Osteoblast (primary cell): Measurements from ENCODE around the gene TRRAP. TPM values are rescaled to one million over a fixed set of nuclear protein-coding genes. Genes with fewer than 3 reads are reported as not detected.

Experiments
- DNase-seq: peaks from one replicate; pipeline ENCODE4 v3.0.0; 2011; ENCODE audit warnings: low spot score, mixed read lengths; ENCODE audit not compliant: insufficient read length; ENCODE audit errors: missing footprints
- H2AFZ ChIP-seq: 2 replicates; pipeline ENCODE4 v1.6.0; 2011; ENCODE audit warnings: mild to moderate bottlenecking, low read length
- H3K27ac ChIP-seq: 2 replicates; pipeline ENCODE4 v1.5.1; 2011; ENCODE audit warnings: mild to moderate bottlenecking, low read depth, low read length, moderate library complexity
- H3K27me3 ChIP-seq: 2 replicates; pipeline ENCODE4 v1.6.0; 2012; ENCODE audit warnings: mild to moderate bottlenecking, control low read depth, inconsistent platforms, low read length, moderate library complexity; ENCODE audit not compliant: insufficient read depth
- H3K36me3 ChIP-seq: 2 replicates; pipeline ENCODE4 v1.5.1; 2011; ENCODE audit warnings: mild to moderate bottlenecking, low read length, control low read depth, moderate library complexity; ENCODE audit not compliant: insufficient read depth
- H3K4me1 ChIP-seq: 2 replicates; pipeline ENCODE4 v1.5.1; 2011; ENCODE audit warnings: mild to moderate bottlenecking, low read length, control low read depth, moderate library complexity; ENCODE audit not compliant: insufficient read depth
- H3K4me2 ChIP-seq: 2 replicates; pipeline ENCODE4 v1.6.0; 2011; ENCODE audit warnings: mild to moderate bottlenecking, low read length; ENCODE audit not compliant: insufficient read depth
- H3K4me3 ChIP-seq: fragments of 200-600 bp; sonication (generic); 3 replicates; pipeline ENCODE4 v1.5.1; 2012; ENCODE audit warnings: mild to moderate bottlenecking, low read length, inconsistent platforms; ENCODE audit not compliant: insufficient read depth
- H3K79me2 ChIP-seq: 2 replicates; pipeline ENCODE4 v1.6.0; 2012; ENCODE audit warnings: mild to moderate bottlenecking, low read length, control low read depth, inconsistent platforms; ENCODE audit not compliant: insufficient read depth
- H3K9me3 ChIP-seq: 2 replicates; pipeline ENCODE4 v1.5.1; 2011; ENCODE audit warnings: low read depth, low read length, control low read depth
- H4K20me1 ChIP-seq: 2 replicates; pipeline ENCODE4 v1.6.0; 2012; ENCODE audit warnings: mild to moderate bottlenecking, low read length, control low read depth; ENCODE audit not compliant: insufficient read depth
- CTCF ChIP-seq: IDR thresholded peaks from 2 replicates; pipeline ENCODE4 v1.5.1; 2011; ENCODE audit warnings: mild to moderate bottlenecking, low read depth, low read length, moderate library complexity; ENCODE audit errors: extremely low read depth
- total RNA-seq: library from RNA; depleted of rRNA; stranded (reverse); fragments of >200 nt; gene quantifications from 2 replicates; pipeline ENCODE4 v1.2.3, GENCODE V29; 2012

TRRAP gene
- total RNA-seq, 1 donor, result 17.7 TPM

DNA sequence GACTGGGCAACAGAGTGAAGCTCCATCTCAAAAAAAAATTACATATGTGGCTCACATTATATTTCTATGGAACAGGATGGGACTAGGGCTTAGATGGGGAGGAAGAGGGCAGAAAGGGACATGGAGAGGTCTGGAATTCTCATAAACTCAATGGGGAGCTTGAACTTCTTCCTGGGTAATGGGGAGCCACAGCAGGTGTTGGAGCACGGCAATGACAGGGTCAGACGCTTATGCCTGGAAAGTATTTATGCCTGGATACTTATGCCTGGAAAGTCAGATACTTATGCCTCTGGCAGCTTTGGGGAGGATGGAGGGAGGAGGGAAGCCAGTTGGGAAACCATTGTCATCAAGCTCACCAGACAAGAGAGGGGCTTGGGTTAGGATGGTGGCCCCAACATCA lies 45.3 kb upstream of the TRRAP start:
- Histone ChIP-seq H3K4me2 (no peak overlapping the region), H3K27me3 (peaks cover 16% of the 10 kb centered on the region)
- no peak for TF ChIP-seq CTCF

DNA sequence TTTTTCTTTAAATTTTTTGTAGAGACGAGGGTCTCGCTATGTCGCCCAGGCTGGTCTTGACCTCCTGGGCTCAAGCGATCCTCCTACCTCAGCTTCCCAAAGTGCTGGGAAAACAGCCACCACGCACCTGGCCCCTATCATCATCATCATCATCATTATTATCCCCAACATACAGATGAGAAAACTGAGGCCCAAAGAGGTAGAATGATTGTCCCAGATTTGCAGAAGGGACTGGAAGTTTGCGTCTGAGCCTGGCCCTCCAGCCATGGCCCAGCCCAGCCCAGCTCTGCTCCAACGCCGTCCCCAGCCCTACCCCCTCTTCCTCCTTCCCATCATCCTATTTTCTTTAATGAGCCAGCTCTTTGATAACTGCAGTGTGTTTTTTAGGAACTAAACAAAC lies 43.4 kb upstream of the TRRAP start:
- DNase-seq, result no peak
- Histone ChIP-seq H2AFZ (no peak overlapping the region), H3K36me3 (no peaks in the 10 kb centered on the region), H3K4me1 (no peaks in the 10 kb centered on the region), H3K27ac (no peak overlapping the region), H4K20me1 (no peaks in the 10 kb centered on the region), H3K9me3 (no peaks in the 10 kb centered on the region), H3K79me2 (no peaks in the 10 kb centered on the region), H3K4me2 (no peak overlapping the region), H3K4me3 (no peak overlapping the region), H3K27me3 (peaks cover 16% of the 10 kb centered on the region)
- TF ChIP-seq CTCF, result no peak

More for the DNA sequence above, 45.3 kb upstream of the TRRAP start:
- Histone ChIP-seq H4K20me1 (no peaks in the 10 kb centered on the region), H3K4me1 (no peaks in the 10 kb centered on the region), H3K9me3 (no peaks in the 10 kb centered on the region), H2AFZ (no peak overlapping the region), H3K36me3 (no peaks in the 10 kb centered on the region), H3K79me2 (no peaks in the 10 kb centered on the region), H3K27ac (no peak overlapping the region), H3K4me3 (no peak overlapping the region)
- no peak for DNase-seq

GRCh38 chr7:98836811-98837629 lies 41.3 kb upstream of the TRRAP start:
- Histone ChIP-seq H3K4me2 (no peak overlapping the region), H3K9me3 (no peaks in the 10 kb centered on the region), H3K27ac (no peak overlapping the region), H3K4me1 (peaks cover 19% of the 10 kb centered on the region), H3K4me3 (no peak overlapping the region), H3K27me3 (peaks cover 14% of the 10 kb centered on the region), H3K79me2 (no peaks in the 10 kb centered on the region), H2AFZ (no peak overlapping the region), H4K20me1 (no peaks in the 10 kb centered on the region), H3K36me3 (no peaks in the 10 kb centered on the region)
- no peak for DNase-seq
- TF ChIP-seq CTCF, result peak; percentile 63

DNA sequence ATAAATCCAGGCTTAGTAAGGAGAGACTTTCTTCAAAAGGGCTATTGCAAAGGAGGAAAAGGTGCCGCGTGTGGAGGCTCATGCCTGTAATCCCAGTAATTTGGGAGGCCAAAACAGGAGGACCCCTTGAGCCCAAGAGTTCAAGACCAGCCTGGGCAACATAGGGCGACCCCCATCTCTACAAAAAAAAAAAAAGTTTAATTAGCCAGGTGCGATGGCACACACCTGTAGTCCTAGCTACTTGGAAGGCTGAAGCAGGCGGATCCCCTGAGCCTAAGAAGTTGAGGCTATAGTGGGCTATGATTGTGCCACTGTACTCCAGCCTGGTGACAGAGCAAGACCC lies 40.7 kb upstream of the TRRAP start:
- H3K9me3 ChIP-seq, result no peaks in the 10 kb centered on the region
- no peak for TF ChIP-seq CTCF
- no peak overlapping the region for H3K4me3 ChIP-seq
- no peak overlapping the region for H3K27ac ChIP-seq
- no peaks in the 10 kb centered on the region for H3K79me2 ChIP-seq
- no peaks in the 10 kb centered on the region for H3K36me3 ChIP-seq
- no peak overlapping the region for H2AFZ ChIP-seq
- H3K27me3 ChIP-seq, result peaks cover 14% of the 10 kb centered on the region
- no peak for DNase-seq
- no peaks in the 10 kb centered on the region for H4K20me1 ChIP-seq
- H3K4me2 ChIP-seq, result no peak overlapping the region
- H3K4me1 ChIP-seq, result peaks cover 19% of the 10 kb centered on the region
